CD4-positive, CD25-positive, alpha-beta regulatory T cell (primary cell): ENCODE data around the gene LIM2. TPM values are rescaled to one million over a fixed set of nuclear protein-coding genes. Genes with fewer than 3 reads are reported as not detected.

Experiments
- ATAC-seq, 2 donors: fragments of 150-1000 bp; cut with Tn5 transposase; one replicate each; pipeline ENCODE4 v1.10.0; 2021; ENCODE audit warnings: low read depth in 2 of 2, moderate number of reproducible peaks in 2 of 2, moderate library complexity in 1 of 2
- DNase-seq, 3 donors: peaks; one replicate each; pipeline versions ENCODE4 v3.0.0 to v3.0.0-alpha.2; 2012 to 2022; ENCODE audit warnings: mixed read lengths in 1 of 3
- H3K27ac ChIP-seq: one replicate; pipeline ENCODE4 v1.7.0; 2013; ENCODE audit warnings: mild to moderate bottlenecking, low read length; ENCODE audit not compliant: insufficient read depth, poor library complexity, severe bottlenecking
- H3K27me3 ChIP-seq: one replicate; pipeline ENCODE4 v1.7.0; 2013; ENCODE audit warnings: low read length; ENCODE audit not compliant: control insufficient read depth, insufficient read depth
- H3K36me3 ChIP-seq: one replicate; pipeline ENCODE4 v1.7.0; 2013; ENCODE audit warnings: mild to moderate bottlenecking, low read length, moderate library complexity; ENCODE audit not compliant: control insufficient read depth, insufficient read depth
- H3K4me1 ChIP-seq: 2 replicates; pipeline ENCODE4 v1.7.0; 2013; ENCODE audit warnings: mild to moderate bottlenecking, low read length; ENCODE audit not compliant: insufficient read depth, control insufficient read depth, poor library complexity, severe bottlenecking
- H3K4me3 ChIP-seq: one replicate; pipeline ENCODE4 v1.7.0; 2013; ENCODE audit warnings: low read depth, mild to moderate bottlenecking, low read length, moderate library complexity
- H3K9me3 ChIP-seq, 2 experiments: 1 replicate in 1 of 2; 2 replicates in 1 of 2; pipeline ENCODE4 v1.7.0; 2013; ENCODE audit warnings: low read length in 2 of 2, mild to moderate bottlenecking in 1 of 2, moderate library complexity in 1 of 2; ENCODE audit not compliant: control insufficient read depth in 2 of 2
- H3K27ac Mint-ChIP-seq, 3 donors: one replicate each; pipeline ENCODE4 v1.8.0; 2020 to 2022; ENCODE audit warnings: mild to moderate bottlenecking in 3 of 3, mixed read lengths in 3 of 3, moderate library complexity in 2 of 3
- H3K27me3 Mint-ChIP-seq: one replicate; pipeline ENCODE4 v1.8.0; 2022; ENCODE audit warnings: mild to moderate bottlenecking, mixed read lengths
- H3K36me3 Mint-ChIP-seq: one replicate; pipeline ENCODE4 v1.8.0; 2020; ENCODE audit warnings: mixed read lengths
- H3K4me1 Mint-ChIP-seq, 4 donors: one replicate each; pipeline ENCODE4 v1.8.0; 2020 to 2022; ENCODE audit warnings: mixed read lengths in 4 of 4, mild to moderate bottlenecking in 1 of 4
- H3K4me3 Mint-ChIP-seq, 4 donors: one replicate each; pipeline ENCODE4 v1.8.0; 2020 to 2022; ENCODE audit warnings: mild to moderate bottlenecking in 4 of 4, mixed read lengths in 4 of 4, moderate library complexity in 3 of 4
- H3K9me3 Mint-ChIP-seq, 7 donors: one replicate each; pipeline ENCODE4 v1.8.0; 2020 to 2022; ENCODE audit warnings: mixed read lengths in 7 of 7, mild to moderate bottlenecking in 3 of 7, moderate library complexity in 2 of 7
- polyA plus RNA-seq, 4 donors: library from polyadenylated mRNA; unstranded; fragments of 300-500 nt; fragmentation: Illumina TruSeq; gene quantifications; one replicate each; pipeline ENCODE4 v1.2.3, GENCODE V29; 2021
- total RNA-seq: library from RNA; stranded (reverse); gene quantifications from one replicate; pipeline ENCODE4 v1.2.3, GENCODE V29; 2022

Gene LIM2
- total and polyA plus RNA-seq, 5 donors from 2014 or later, result not detected

DNA sequence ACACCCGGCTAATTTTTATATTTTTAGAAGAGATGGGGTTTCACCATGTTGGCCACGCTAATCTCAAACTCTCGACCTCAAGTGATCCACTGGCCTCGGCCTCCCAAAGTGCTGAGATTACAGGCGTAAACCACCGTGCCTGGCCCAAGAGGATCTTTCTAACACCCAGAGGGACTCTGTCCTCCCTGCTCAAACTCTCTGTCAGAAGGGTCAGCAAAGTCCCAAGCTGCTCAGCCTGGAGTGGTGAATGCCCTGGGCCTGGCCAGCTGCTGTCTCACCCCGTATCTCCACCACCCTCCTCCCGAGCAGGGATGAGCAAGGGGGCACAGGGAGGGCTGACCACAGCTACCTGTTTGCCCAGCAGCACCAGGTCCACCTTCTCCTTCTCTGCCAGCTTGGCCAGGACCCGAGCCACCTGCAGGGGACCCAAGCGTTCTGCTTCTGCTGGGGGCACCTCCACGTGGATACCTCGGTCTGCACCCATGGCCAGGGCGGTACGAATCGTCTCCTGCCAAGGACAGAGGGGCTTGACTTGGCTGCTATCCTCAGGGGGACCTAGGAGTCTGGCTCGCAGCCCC is 34.9 kb downstream of the LIM2 start:
- H3K9me3 Mint-ChIP-seq, result no peaks in the 10 kb centered on the region
- no peaks in the 10 kb centered on the region for H3K27me3 Mint-ChIP-seq
- H3K4me3 ChIP-seq, result no peak overlapping the region
- H3K36me3 Mint-ChIP-seq, result peaks cover 16% of the 10 kb centered on the region
- peaks cover 10% of the 10 kb centered on the region for H3K4me1 ChIP-seq
- peaks cover 15% of the 10 kb centered on the region for H3K36me3 ChIP-seq
- no peaks in the 10 kb centered on the region for H3K9me3 ChIP-seq
- peaks cover 10 to 29% (median 17%) of the 10 kb centered on the region in 4 donors for H3K4me1 Mint-ChIP-seq
- no peak overlapping the region for H3K4me3 Mint-ChIP-seq
- no peak overlapping the region for H3K27ac Mint-ChIP-seq
- no peaks in the 10 kb centered on the region for H3K27me3 ChIP-seq
- DNase-seq (no peak), ATAC-seq (no peak)
- no peak overlapping the region for H3K27ac ChIP-seq

DNA sequence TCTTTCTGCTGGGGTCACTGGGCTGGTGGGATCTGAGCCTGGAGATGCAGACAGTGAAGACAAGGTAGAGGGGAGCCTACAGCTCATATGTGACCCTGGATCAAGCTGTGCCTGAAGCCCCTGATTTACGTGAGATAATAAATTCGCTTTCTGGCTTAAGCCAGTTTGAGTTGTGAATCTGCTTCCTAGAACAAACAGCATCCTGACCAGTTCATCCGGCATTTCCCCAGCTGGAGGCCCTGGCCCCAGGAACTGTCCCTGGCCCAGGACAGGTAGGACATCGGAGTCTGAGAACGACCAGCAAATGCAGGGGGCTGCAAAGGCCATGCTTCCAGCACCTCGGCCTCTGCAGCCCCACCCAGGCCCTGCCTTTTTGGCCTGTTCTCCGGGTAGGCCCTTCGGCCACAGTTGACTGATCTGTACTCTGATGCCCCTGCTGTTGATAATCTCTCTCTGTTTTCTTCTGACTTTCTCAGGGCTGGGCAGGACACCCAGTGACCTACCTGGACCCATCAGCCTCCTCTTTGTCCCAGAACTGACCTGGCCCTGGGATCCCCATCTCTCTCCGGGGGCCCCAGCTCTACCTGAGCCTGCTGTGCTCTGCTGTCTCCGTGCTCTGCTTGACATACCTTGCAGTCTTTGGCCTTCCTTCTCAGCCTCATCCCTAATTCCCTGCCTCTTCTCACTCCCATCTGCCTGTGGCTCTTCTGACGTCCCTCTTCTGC is 36.3 kb downstream of the LIM2 start:
- H3K4me3 ChIP-seq, result no peak overlapping the region
- H3K4me3 Mint-ChIP-seq, result no peak overlapping the region
- peak overlapping the region in 2 of 3 donors; percentile 55 to 71 for H3K27ac Mint-ChIP-seq
- no peak overlapping the region for H3K27ac ChIP-seq
- no peaks in the 10 kb centered on the region for H3K27me3 Mint-ChIP-seq
- H3K4me1 Mint-ChIP-seq, result peaks cover 10 to 23% (median 14%) of the 10 kb centered on the region in 4 donors
- DNase-seq, result no peak
- H3K36me3 Mint-ChIP-seq, result peaks cover 21% of the 10 kb centered on the region
- H3K36me3 ChIP-seq, result peaks cover 25% of the 10 kb centered on the region
- H3K9me3 ChIP-seq, result no peaks in the 10 kb centered on the region
- ATAC-seq, result no peak
- peaks cover 10% of the 10 kb centered on the region for H3K4me1 ChIP-seq
- no peaks in the 10 kb centered on the region for H3K9me3 Mint-ChIP-seq
- H3K27me3 ChIP-seq, result no peaks in the 10 kb centered on the region

DNA sequence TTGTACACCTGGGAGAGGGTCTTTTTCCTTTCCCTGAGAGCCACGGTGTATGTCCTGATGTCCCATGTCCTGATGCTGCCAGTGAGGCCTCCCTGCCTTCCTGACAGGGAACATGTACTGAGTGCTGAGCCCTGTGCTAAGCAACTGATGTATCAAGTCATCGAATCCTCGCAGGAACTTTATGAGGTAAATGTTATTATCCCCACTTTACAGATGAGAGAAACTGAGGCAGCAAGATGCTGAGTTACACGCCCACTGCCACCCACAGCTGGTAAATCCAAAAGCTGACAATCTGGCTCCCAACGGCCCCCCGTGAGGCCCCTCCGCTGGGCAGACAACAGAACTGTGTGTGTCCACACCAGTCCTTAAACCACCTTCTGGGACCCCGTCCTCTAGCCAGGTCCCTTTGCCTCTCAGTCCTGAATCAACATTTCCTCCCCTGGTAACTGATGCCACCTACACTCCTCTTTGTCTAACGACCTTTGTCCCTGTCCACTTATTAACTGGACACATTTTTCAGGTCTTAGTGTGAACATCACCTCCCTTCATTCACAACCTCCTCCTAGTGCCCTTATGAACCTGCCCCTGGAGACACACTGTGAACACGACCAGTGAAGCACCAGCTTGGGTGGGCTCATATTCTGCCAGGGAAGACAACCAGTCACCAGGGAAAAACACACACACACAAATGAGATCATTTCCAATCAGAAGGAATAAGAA is 40.4 kb downstream of the LIM2 start:
- H3K4me1 Mint-ChIP-seq, result no peaks in the 10 kb centered on the region
- no peaks in the 10 kb centered on the region for H3K27me3 Mint-ChIP-seq
- Histone ChIP-seq H3K36me3 (peaks cover 35% of the 10 kb centered on the region), H3K27me3 (no peaks in the 10 kb centered on the region), H3K4me1 (no peaks in the 10 kb centered on the region), H3K27ac (no peak overlapping the region), H3K9me3 (no peaks in the 10 kb centered on the region), H3K4me3 (no peak overlapping the region)
- H3K9me3 Mint-ChIP-seq, result no peaks in the 10 kb centered on the region
- H3K27ac Mint-ChIP-seq, result no peak overlapping the region
- peaks cover 24% of the 10 kb centered on the region for H3K36me3 Mint-ChIP-seq
- no peak for DNase-seq
- no peak for ATAC-seq
- H3K4me3 Mint-ChIP-seq, result no peak overlapping the region

DNA sequence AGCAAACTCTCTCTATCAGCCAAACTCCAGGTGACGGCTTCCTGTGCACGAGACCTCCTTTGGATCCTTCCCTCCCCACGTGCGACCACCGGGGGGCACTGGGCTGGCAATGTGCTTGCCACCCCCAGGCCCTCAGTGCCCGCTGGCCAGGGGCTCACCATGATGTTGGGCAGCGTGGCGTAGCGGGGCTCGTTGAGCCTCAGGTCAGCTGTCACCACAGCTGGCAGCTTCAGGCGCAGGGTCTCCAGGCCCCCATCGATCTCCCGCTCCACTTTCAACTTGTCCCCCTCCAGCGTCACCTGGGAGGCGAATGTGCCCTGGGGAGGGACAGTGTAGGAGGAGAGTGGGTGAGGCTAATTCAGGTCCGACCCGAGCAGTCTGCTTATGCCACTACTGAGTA is 41.0 kb downstream of the LIM2 start:
- DNase-seq (no peak), ATAC-seq (no peak)
- H3K4me1 ChIP-seq, result no peaks in the 10 kb centered on the region
- no peak overlapping the region for H3K4me3 ChIP-seq
- no peaks in the 10 kb centered on the region for H3K27me3 ChIP-seq
- H3K4me1 Mint-ChIP-seq, result no peaks in the 10 kb centered on the region
- no peak overlapping the region for H3K4me3 Mint-ChIP-seq
- H3K36me3 ChIP-seq, result peaks cover 33% of the 10 kb centered on the region
- H3K9me3 Mint-ChIP-seq, result no peaks in the 10 kb centered on the region
- H3K9me3 ChIP-seq, result no peaks in the 10 kb centered on the region
- H3K36me3 Mint-ChIP-seq, result peaks cover 17% of the 10 kb centered on the region
- H3K27me3 Mint-ChIP-seq, result no peaks in the 10 kb centered on the region
- no peak overlapping the region for H3K27ac ChIP-seq
- no peak overlapping the region for H3K27ac Mint-ChIP-seq

DNA sequence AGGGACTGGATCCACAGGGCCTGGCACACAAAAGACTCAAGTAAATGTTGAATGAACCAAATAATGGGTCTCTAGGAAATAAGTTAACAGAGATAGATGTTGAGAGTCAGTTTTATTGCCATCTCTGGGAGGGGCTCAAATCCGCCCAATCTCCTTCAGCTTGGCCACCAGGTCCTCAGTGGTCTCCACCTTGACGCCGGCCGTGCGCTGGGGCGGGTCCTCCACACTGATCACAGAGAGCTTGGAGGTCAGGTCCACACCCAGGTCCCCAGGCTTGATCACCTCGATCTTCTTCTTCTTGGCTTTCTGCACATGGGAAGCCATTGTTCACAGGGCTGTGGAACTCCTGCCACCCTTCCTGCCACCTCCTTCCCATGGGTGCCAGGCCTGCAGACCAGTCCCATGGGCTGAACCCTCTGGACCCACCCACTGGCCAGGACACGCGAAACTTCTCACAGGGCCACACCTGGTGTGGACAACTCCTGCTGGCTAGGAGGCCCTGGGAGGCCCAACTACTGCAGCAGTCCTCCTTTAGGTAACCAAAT is 42.6 kb downstream of the LIM2 start:
- ATAC-seq (no peak), DNase-seq (no peak)
- H3K4me1 Mint-ChIP-seq, result peaks cover 0 to 5% (median 1%) of the 10 kb centered on the region in 4 donors
- H3K27ac ChIP-seq, result no peak overlapping the region
- H3K36me3 Mint-ChIP-seq, result peaks cover 9% of the 10 kb centered on the region
- no peaks in the 10 kb centered on the region for H3K27me3 ChIP-seq
- H3K9me3 ChIP-seq, result no peaks in the 10 kb centered on the region
- no peaks in the 10 kb centered on the region for H3K9me3 Mint-ChIP-seq
- H3K36me3 ChIP-seq, result peaks cover 22% of the 10 kb centered on the region
- H3K27me3 Mint-ChIP-seq, result no peaks in the 10 kb centered on the region
- H3K4me3 ChIP-seq, result no peak overlapping the region
- H3K27ac Mint-ChIP-seq, result peak overlapping the region in 1 of 3 donors; percentile 75
- no peak overlapping the region for H3K4me3 Mint-ChIP-seq
- no peaks in the 10 kb centered on the region for H3K4me1 ChIP-seq

DNA sequence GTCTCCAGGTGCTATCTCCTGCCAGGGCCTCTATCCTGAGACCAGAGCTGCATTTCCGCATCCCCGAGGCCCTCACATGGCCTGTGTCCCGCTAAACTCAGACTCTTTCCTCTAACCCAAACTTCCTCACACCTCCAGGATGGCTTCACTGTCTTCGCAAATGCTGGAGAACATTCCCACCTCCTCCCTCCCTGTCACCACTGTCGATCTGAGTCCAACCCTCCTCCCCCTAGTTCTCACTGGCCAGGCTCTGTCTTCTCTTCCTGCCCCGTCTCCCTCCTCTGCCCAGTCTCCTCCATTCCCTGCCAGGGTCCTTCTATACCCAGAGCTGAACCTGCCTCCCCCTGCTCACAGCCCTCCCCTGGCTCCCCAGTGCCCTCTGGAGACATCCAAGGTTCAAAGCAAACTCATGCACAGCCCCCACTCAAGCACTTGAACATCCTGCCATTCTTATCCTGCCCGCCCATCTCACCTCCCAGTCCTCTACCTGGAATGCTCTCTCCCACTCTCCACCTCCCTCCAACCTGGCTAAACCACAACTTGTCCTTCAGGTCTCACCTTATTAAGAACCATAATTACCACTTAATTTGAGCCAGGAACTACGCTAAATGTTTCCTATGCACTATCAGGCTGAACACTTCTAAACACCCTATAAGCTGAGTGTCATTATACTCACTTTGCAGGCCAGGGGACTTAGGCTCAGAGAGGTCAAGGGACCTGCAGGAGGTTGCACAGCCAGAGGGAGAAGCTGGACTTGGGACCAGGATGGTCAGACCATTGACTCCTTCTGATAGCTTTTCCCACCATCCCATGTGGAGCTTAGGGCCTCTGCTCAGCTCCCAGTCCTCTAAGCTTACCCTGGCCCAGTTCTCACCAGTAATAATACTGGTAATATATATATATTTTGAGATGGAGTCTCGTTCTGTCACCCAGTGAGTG is 44.9 kb downstream of the LIM2 start:
- Mint-ChIP-seq H3K4me1 (peaks cover 0 to 18% (median 11%) of the 10 kb centered on the region in 4 donors), H3K27ac (peak overlapping the region in 2 of 3 donors; percentile 6 to 32), H3K36me3 (peaks cover 9% of the 10 kb centered on the region), H3K27me3 (peaks cover 5% of the 10 kb centered on the region), H3K9me3 (no peaks in the 10 kb centered on the region), H3K4me3 (peak overlapping the region in 3 of 4 donors; percentile 7 to 78 (median 23))
- no peaks in the 10 kb centered on the region for H3K9me3 ChIP-seq
- H3K4me1 ChIP-seq, result peaks cover 17% of the 10 kb centered on the region
- H3K27me3 ChIP-seq, result no peaks in the 10 kb centered on the region
- H3K4me3 ChIP-seq, result no peak overlapping the region
- ATAC-seq, result no peak
- no peak overlapping the region for H3K27ac ChIP-seq
- peaks cover 20% of the 10 kb centered on the region for H3K36me3 ChIP-seq
- DNase-seq, result no peak

DNA sequence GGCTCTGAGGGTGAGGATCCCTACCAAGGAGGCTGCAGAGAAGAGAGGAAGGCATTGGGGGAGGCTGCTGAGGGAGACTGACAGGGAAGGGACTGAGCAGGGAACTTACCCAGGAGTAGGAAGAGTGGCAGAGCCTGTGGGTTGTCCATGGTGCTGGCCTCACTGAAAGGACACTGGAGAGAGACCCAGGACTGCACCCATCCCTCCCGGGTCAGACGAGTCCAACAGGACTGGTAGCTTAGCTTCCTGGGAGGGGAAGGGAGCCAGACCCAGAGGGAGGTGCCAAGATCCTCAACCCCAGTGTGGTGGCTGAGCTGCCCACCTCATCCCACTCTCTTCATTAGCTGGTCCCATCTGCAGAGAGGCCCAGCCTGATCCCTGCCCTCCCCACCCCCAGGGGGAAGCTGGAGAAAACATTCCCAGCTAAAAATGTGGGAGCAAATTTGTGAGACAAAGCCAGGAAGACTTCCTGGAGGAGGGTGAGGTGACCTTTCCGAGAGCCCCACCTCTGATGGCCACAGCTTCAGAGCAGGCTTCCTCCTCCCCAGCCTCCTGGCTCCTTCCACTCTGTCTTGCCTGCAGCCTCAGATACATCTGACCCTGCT is 45.7 kb downstream of the LIM2 start, which contains the start of gene VSIG10L:
VSIG10L (minus strand) TSS at position 164 of the 605 bp plus-strand sequence; CDS start at position 149, 15 bp downstream.
- H3K4me1 ChIP-seq, result peaks cover 17% of the 10 kb centered on the region
- H3K4me3 Mint-ChIP-seq, result peak within 1 kb of the TSS; percentile 52 to 78 (median 64)
- H3K27ac Mint-ChIP-seq, result peak within 1 kb of the TSS in 2 of 3 donors; percentile 32 to 65
- no peak for DNase-seq
- no peaks in the 10 kb centered on the region for H3K27me3 ChIP-seq
- peaks cover 15% of the 10 kb centered on the region for H3K36me3 ChIP-seq
- no peaks in the 10 kb centered on the region for H3K9me3 ChIP-seq
- peaks cover 5% of the 10 kb centered on the region for H3K27me3 Mint-ChIP-seq
- H3K9me3 Mint-ChIP-seq, result no peaks in the 10 kb centered on the region
- ATAC-seq, result no peak
- H3K36me3 Mint-ChIP-seq, result peaks cover 4% of the 10 kb centered on the region
- H3K4me3 ChIP-seq, result no peak within 1 kb of the TSS
- peaks cover 0 to 18% (median 11%) of the 10 kb centered on the region in 4 donors for H3K4me1 Mint-ChIP-seq
- H3K27ac ChIP-seq, result no peak within 1 kb of the TSS
